Upper lobe of left lung (tissue), 6 donors: ENCODE results near the gene GNG7. TPM values are rescaled to one million over a fixed set of nuclear protein-coding genes. Genes with fewer than 3 reads are reported as not detected.
"Not testable (repeated sequence)": the region's sequence is repeated elsewhere in the genome, so short reads cannot be mapped to it uniquely, and the experiment has no call there.

Source experiments
- ATAC-seq, 2 donors: fragments of 200-7000 bp; cut with Tn5 transposase; one replicate each; pipeline ENCODE4 v1.9.1; 2022; ENCODE audit warnings: mild to moderate bottlenecking in 2 of 2, moderate library complexity in 2 of 2; ENCODE audit not compliant: low FRiP score in 2 of 2
- DNase-seq, 2 donors: peaks; one replicate each; pipeline ENCODE4 v3.0.0-alpha.2; 2019 to 2020
- H3K27ac ChIP-seq, 4 donors: fragments of 200-600 bp; sonication (generic); one replicate each; pipeline ENCODE4 v1.5.1; 2016 to 2019
- H3K27me3 ChIP-seq, 4 donors: fragments of 200-600 bp; sonication (generic); one replicate each; pipeline ENCODE4 v1.5.1; 2017 to 2019
- H3K36me3 ChIP-seq, 4 donors: fragments of 200-600 bp; sonication (generic); one replicate each; pipeline ENCODE4 v1.5.1; 2016 to 2019
- H3K4me1 ChIP-seq, 4 donors: fragments of 200-600 bp; sonication (generic); one replicate each; pipeline ENCODE4 v1.5.1; 2018 to 2019
- H3K4me3 ChIP-seq, 4 donors: fragments of 200-600 bp; sonication (generic); one replicate each; pipeline ENCODE4 v1.5.1; 2017 to 2019; ENCODE audit warnings: mild to moderate bottlenecking in 2 of 4, moderate library complexity in 1 of 4
- H3K9me3 ChIP-seq, 4 donors: fragments of 200-600 bp; sonication (generic); one replicate each; pipeline ENCODE4 v1.5.1; 2018 to 2019
- CTCF ChIP-seq, 6 experiments: fragments of 450-650 bp in 4 of 6; fragments of 200-600 bp in 2 of 6; sonication (generic) in 2 of 6; IDR thresholded peaks; one replicate each; pipeline ENCODE4 v1.5.1; 2016 to 2019; ENCODE audit warnings: antibody characterized with exemption in 6 of 6
- EP300 ChIP-seq, 4 donors: sonication (generic); formaldehyde crosslinking; IDR thresholded peaks; one replicate each; pipeline ENCODE4 v1.5.1; 2017; ENCODE audit warnings: antibody characterized with exemption in 4 of 4, control low read depth in 2 of 4
- POLR2A ChIP-seq, 4 donors: fragments of 450-650 bp; IDR thresholded peaks; one replicate each; pipeline ENCODE4 v1.5.1; 2016 to 2017; ENCODE audit warnings: antibody characterized with exemption in 4 of 4, mild to moderate bottlenecking in 2 of 4
- POLR2AphosphoS5 ChIP-seq, 2 donors: sonication (generic); formaldehyde crosslinking; IDR thresholded peaks; one replicate each; pipeline ENCODE4 v1.5.1; 2017; ENCODE audit warnings: antibody characterized with exemption in 2 of 2
- WGBS, 2 donors: methylation state at CpG; one replicate each; pipeline ENCODE4 v1.1.5; 2017 to 2018; 5-methylcytosine and 5-hydroxymethylcytosine counted together
- total RNA-seq, 6 donors: library from RNA; depleted of rRNA in 4 of 6; stranded (reverse); fragments of >200 nt in 4 of 6; gene quantifications; one replicate each; pipeline versions ENCODE4 v1.1.0 to v1.2.1, GENCODE V29; 2016 to 2021
- donor health status: DM: no; HTN: no; CAD: no; lungs with moderate emphysema.
- donor health status: DM: no; HTN: yes; CAD: no; lungs with severe emphysema.

Gene GNG7
- total RNA-seq, 6 donors from 2014 or later, result 3.5 to 7.7 (median 7.1) TPM

GRCh38 chr19:2587001-2587719, 115.3 kb downstream of the GNG7 start:
- Histone ChIP-seq H3K9me3 (peaks cover 0 to 3% (median 0%) of the 10 kb centered on the region in 4 donors), H3K27me3 (no peaks in the 10 kb centered on the region), H3K4me3 (no peak overlapping the region), H3K36me3 (no peaks in the 10 kb centered on the region), H3K4me1 (peaks cover 0 to 4% (median 2%) of the 10 kb centered on the region in 4 donors), H3K27ac (peak overlapping the region in 3 of 4 donors; percentile 46 to 68 (median 53))
- DNase-seq, result no peak
- no peak for TF ChIP-seq EP300 (IDR thresholded peaks at IDR 0.05)
- TF ChIP-seq POLR2AphosphoS5 (IDR thresholded peaks at IDR 0.05), result no peak
- ATAC-seq, result no peak
- 86 to 87% methylated on average over 14 to 31 of the region's 32 CpGs for WGBS, 2 donors

- DNase-seq, result no peak
- no peaks in the 10 kb centered on the region for H3K36me3 ChIP-seq
- no peaks in the 10 kb centered on the region for H3K27me3 ChIP-seq
- H3K27ac ChIP-seq, result no peak overlapping the region
- TF ChIP-seq POLR2AphosphoS5 (IDR thresholded peaks at IDR 0.05) (no peak), CTCF (IDR thresholded peaks at IDR 0.05) (no peak), EP300 (IDR thresholded peaks at IDR 0.05) (no peak), POLR2A (IDR thresholded peaks at IDR 0.05) (no peak)
- peaks cover 0 to 6% (median 3%) of the 10 kb centered on the region in 4 donors for H3K4me1 ChIP-seq
- peaks cover 0 to 3% (median 0%) of the 10 kb centered on the region in 4 donors for H3K9me3 ChIP-seq
- no peak for ATAC-seq
- H3K4me3 ChIP-seq, result no peak overlapping the region
- 83 to 92% methylated on average over 9 of the region's 9 CpGs for WGBS, 2 donors
Measured at GRCh38 chr19:2586196-2586595, 116.3 kb downstream of the GNG7 start.

GRCh38 chr19:2584002-2584401, 118.5 kb downstream of the GNG7 start:
- WGBS, 2 donors, result 80 to 87% methylated on average over 5 of the region's 5 CpGs
- ATAC-seq, result no peak
- H3K9me3 ChIP-seq, result peaks cover 0 to 3% (median 0%) of the 10 kb centered on the region in 4 donors
- H3K27me3 ChIP-seq, result no peaks in the 10 kb centered on the region
- peaks cover 12 to 27% (median 13%) of the 10 kb centered on the region in 4 donors for H3K4me1 ChIP-seq
- no peak overlapping the region for H3K27ac ChIP-seq
- no peak overlapping the region for H3K4me3 ChIP-seq
- TF ChIP-seq POLR2AphosphoS5 (IDR thresholded peaks at IDR 0.05), result no peak
- TF ChIP-seq POLR2A (IDR thresholded peaks at IDR 0.05), result no peak
- H3K36me3 ChIP-seq, result no peaks in the 10 kb centered on the region
- DNase-seq, result no peak

GRCh38 chr19:2582984-2583956, 119.2 kb downstream of the GNG7 start:
- 80 to 96% methylated on average over 6 of the region's 6 CpGs for WGBS, 2 donors
- Histone ChIP-seq H3K27me3 (no peaks in the 10 kb centered on the region), H3K4me1 (peaks cover 20 to 34% (median 20%) of the 10 kb centered on the region in 4 donors), H3K36me3 (no peaks in the 10 kb centered on the region), H3K9me3 (peaks cover 0 to 3% (median 0%) of the 10 kb centered on the region in 4 donors), H3K4me3 (no peak overlapping the region), H3K27ac (no peak overlapping the region)
- ATAC-seq (no peak), DNase-seq (no peak)
- no peak for TF ChIP-seq CTCF (IDR thresholded peaks at IDR 0.05)
- TF ChIP-seq POLR2AphosphoS5 (IDR thresholded peaks at IDR 0.05), result no peak
- TF ChIP-seq POLR2A (IDR thresholded peaks at IDR 0.05), result no peak

- not testable (repeated sequence) for H3K36me3 ChIP-seq, DNase-seq, H3K27me3 ChIP-seq, H3K9me3 ChIP-seq, H3K27ac ChIP-seq, ATAC-seq, H3K4me3 ChIP-seq
- H3K4me1 ChIP-seq, result peaks cover 28 to 49% (median 29%) of the 10 kb centered on the region in 4 donors
- WGBS, 2 donors, result 91 to 92% methylated on average over 5 of the region's 5 CpGs
Measured at GRCh38 chr19:2580396-2580795, 122.1 kb downstream of the GNG7 start.

- TF ChIP-seq POLR2AphosphoS5 (IDR thresholded peaks at IDR 0.05) (no peak), POLR2A (IDR thresholded peaks at IDR 0.05) (no peak), CTCF (IDR thresholded peaks at IDR 0.05) (peak in 1 of 6 experiments; percentile 28), EP300 (IDR thresholded peaks at IDR 0.05) (no peak)
- H3K27ac ChIP-seq, result peak overlapping the region; percentile 78 to 93 (median 89)
- H3K4me1 ChIP-seq, result peaks cover 28 to 49% (median 29%) of the 10 kb centered on the region in 4 donors
- no peaks in the 10 kb centered on the region for H3K27me3 ChIP-seq
- 28 to 30% methylated on average over 11 to 14 of the region's 14 CpGs for WGBS, 2 donors
- peak overlapping the region in 2 of 4 donors; percentile 43 to 50 for H3K4me3 ChIP-seq
- H3K36me3 ChIP-seq, result no peaks in the 10 kb centered on the region
- H3K9me3 ChIP-seq, result peaks cover 0 to 3% (median 0%) of the 10 kb centered on the region in 4 donors
- no peak for ATAC-seq
- no peak for DNase-seq
Measured at GRCh38 chr19:2579678-2580280, 122.7 kb downstream of the GNG7 start.
